ENCODE measurements around the gene GRIK2. TPM values are rescaled to one million over a fixed set of nuclear protein-coding genes. Genes with fewer than 3 reads are reported as not detected.

Gene GRIK2
- total and polyA plus RNA-seq, 2 experiments from 2014 or later: 0.21 to 0.45 TPM

- no peaks in the 10 kb centered on the region for H3K4me1 ChIP-seq (ENCODE audit: low read depth)
- DNase-seq (ENCODE audit: low read depth in 1 of 2, low spot score in 1 of 2): no peak
- no peaks in the 10 kb centered on the region for H3K9me3 ChIP-seq (ENCODE audit: low read depth)
- no peak overlapping the region for H3K4me3 ChIP-seq
- H3K27ac ChIP-seq: no peak overlapping the region
- no peaks in the 10 kb centered on the region for H3K27me3 ChIP-seq
- H3K36me3 ChIP-seq: no peaks in the 10 kb centered on the region
- no peak for TF ChIP-seq CTCF (IDR thresholded peaks at IDR 0.05; ENCODE audit: low read depth, low read length)
Measured at GRCh38 chr6:101706576-101706975, 313.1 kb downstream of the GRIK2 start.

- Histone ChIP-seq H3K27ac (no peak overlapping the region), H3K36me3 (no peaks in the 10 kb centered on the region), H3K27me3 (no peaks in the 10 kb centered on the region), H3K4me1 (ENCODE audit: low read depth) (no peaks in the 10 kb centered on the region), H3K9me3 (ENCODE audit: low read depth) (no peaks in the 10 kb centered on the region), H3K4me3 (no peak overlapping the region)
- no peak for TF ChIP-seq CTCF (IDR thresholded peaks at IDR 0.05; ENCODE audit: low read depth, low read length)
- DNase-seq (ENCODE audit: low read depth in 1 of 2, low spot score in 1 of 2): no peak
Measured at GRCh38 chr6:101711518-101711917, 318.0 kb downstream of the GRIK2 start.

GRCh38 chr6:101716387-101716786, 322.9 kb downstream of the GRIK2 start:
- H3K4me1 ChIP-seq (ENCODE audit: low read depth): no peaks in the 10 kb centered on the region
- DNase-seq (ENCODE audit: low read depth in 1 of 2, low spot score in 1 of 2): no peak
- no peaks in the 10 kb centered on the region for H3K27me3 ChIP-seq
- no peak overlapping the region for H3K27ac ChIP-seq
- no peaks in the 10 kb centered on the region for H3K9me3 ChIP-seq (ENCODE audit: low read depth)
- no peak for TF ChIP-seq CTCF (IDR thresholded peaks at IDR 0.05; ENCODE audit: low read depth, low read length)
- no peaks in the 10 kb centered on the region for H3K36me3 ChIP-seq
- H3K4me3 ChIP-seq: no peak overlapping the region

- H3K4me3 ChIP-seq: no peak overlapping the region
- H3K27me3 ChIP-seq: no peaks in the 10 kb centered on the region
- no peak overlapping the region for H3K27ac ChIP-seq
- H3K4me1 ChIP-seq (ENCODE audit: low read depth): no peaks in the 10 kb centered on the region
- H3K9me3 ChIP-seq (ENCODE audit: low read depth): no peaks in the 10 kb centered on the region
- H3K36me3 ChIP-seq: no peaks in the 10 kb centered on the region
- DNase-seq (ENCODE audit: low read depth in 1 of 2, low spot score in 1 of 2): no peak
- no peak for TF ChIP-seq CTCF (IDR thresholded peaks at IDR 0.05; ENCODE audit: low read depth, low read length)
Measured at GRCh38 chr6:101716810-101717209, 323.3 kb downstream of the GRIK2 start.

GRCh38 chr6:101719521-101719920, 326.0 kb downstream of the GRIK2 start:
- no peak for TF ChIP-seq CTCF (IDR thresholded peaks at IDR 0.05; ENCODE audit: low read depth, low read length)
- H3K4me1 ChIP-seq (ENCODE audit: low read depth): no peaks in the 10 kb centered on the region
- DNase-seq (ENCODE audit: low read depth in 1 of 2, low spot score in 1 of 2): no peak
- no peak overlapping the region for H3K4me3 ChIP-seq
- H3K9me3 ChIP-seq (ENCODE audit: low read depth): no peaks in the 10 kb centered on the region
- no peaks in the 10 kb centered on the region for H3K27me3 ChIP-seq
- no peak overlapping the region for H3K27ac ChIP-seq
- H3K36me3 ChIP-seq: no peaks in the 10 kb centered on the region

GRCh38 chr6:101722471-101722870, 329.0 kb downstream of the GRIK2 start:
- Histone ChIP-seq H3K27ac (no peak overlapping the region), H3K9me3 (ENCODE audit: low read depth) (no peaks in the 10 kb centered on the region), H3K4me3 (no peak overlapping the region), H3K27me3 (no peaks in the 10 kb centered on the region), H3K4me1 (ENCODE audit: low read depth) (no peaks in the 10 kb centered on the region), H3K36me3 (no peaks in the 10 kb centered on the region)
- peak in 1 of 2 donors; percentile 54 for DNase-seq (ENCODE audit: low read depth in 1 of 2, low spot score in 1 of 2)
- TF ChIP-seq CTCF (IDR thresholded peaks at IDR 0.05; ENCODE audit: low read depth, low read length): no peak

All from cardiac muscle cell (in vitro differentiated cells and primary cell).